GM20000 (cell line): ENCODE measurements around the gene HDAC6.

Experiments used
- DNase-seq: peaks from one replicate; pipeline ENCODE4 v3.0.0; 2012; ENCODE audit warnings: low spot score
- CTCF ChIP-seq: IDR thresholded peaks from 2 replicates; pipeline ENCODE4 v1.5.1; 2012; ENCODE audit warnings: mild to moderate bottlenecking, control low read depth; ENCODE audit errors: extremely low read depth, missing control alignments

The HDAC6 gene

GRCh38 chrX:48790477-48790876 is 11.4 kb upstream of the HDAC6 start:
- DNase-seq: no peak
- no peak for TF ChIP-seq CTCF

GRCh38 chrX:48791063-48791820 is 10.6 kb upstream of the HDAC6 start:
- no peak for DNase-seq
- TF ChIP-seq CTCF: no peak

GRCh38 chrX:48792219-48792618 is 9.6 kb upstream of the HDAC6 start:
- TF ChIP-seq CTCF: no peak
- DNase-seq: no peak

- no peak for DNase-seq
- TF ChIP-seq CTCF: no peak
Measured at GRCh38 chrX:48793935-48794334, 7.9 kb upstream of the HDAC6 start.

- TF ChIP-seq CTCF: no peak
- no peak for DNase-seq
Measured at GRCh38 chrX:48794340-48794910, 7.4 kb upstream of the HDAC6 start.

- TF ChIP-seq CTCF: no peak
- no peak for DNase-seq
Measured at GRCh38 chrX:48794911-48795515, 6.9 kb upstream of the HDAC6 start.

- no peak for DNase-seq
- TF ChIP-seq CTCF: no peak
Measured at GRCh38 chrX:48798318-48798717, 3.5 kb upstream of the HDAC6 start.
